GM12872 (cell line): Measurements from ENCODE around the gene DCAF8.

Experiments used
- TF ChIP-seq, protein P1 (sequence below): IDR thresholded peaks from 3 replicates; pipeline ENCODE4 v1.5.1; 2011; ENCODE audit warnings: low read depth, mild to moderate bottlenecking, low read length, moderate library complexity; ENCODE audit not compliant: insufficient read depth

The DCAF8 gene

GRCh38 chr1:160209321-160210046 lies 52.9 kb downstream of the DCAF8 start:
- TF ChIP-seq, protein P1, sequence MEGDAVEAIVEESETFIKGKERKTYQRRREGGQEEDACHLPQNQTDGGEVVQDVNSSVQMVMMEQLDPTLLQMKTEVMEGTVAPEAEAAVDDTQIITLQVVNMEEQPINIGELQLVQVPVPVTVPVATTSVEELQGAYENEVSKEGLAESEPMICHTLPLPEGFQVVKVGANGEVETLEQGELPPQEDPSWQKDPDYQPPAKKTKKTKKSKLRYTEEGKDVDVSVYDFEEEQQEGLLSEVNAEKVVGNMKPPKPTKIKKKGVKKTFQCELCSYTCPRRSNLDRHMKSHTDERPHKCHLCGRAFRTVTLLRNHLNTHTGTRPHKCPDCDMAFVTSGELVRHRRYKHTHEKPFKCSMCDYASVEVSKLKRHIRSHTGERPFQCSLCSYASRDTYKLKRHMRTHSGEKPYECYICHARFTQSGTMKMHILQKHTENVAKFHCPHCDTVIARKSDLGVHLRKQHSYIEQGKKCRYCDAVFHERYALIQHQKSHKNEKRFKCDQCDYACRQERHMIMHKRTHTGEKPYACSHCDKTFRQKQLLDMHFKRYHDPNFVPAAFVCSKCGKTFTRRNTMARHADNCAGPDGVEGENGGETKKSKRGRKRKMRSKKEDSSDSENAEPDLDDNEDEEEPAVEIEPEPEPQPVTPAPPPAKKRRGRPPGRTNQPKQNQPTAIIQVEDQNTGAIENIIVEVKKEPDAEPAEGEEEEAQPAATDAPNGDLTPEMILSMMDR: no peak

- TF ChIP-seq, protein P1: no peak
Measured at GRCh38 chr1:160208557-160209320, 53.6 kb downstream of the DCAF8 start.

GRCh38 chr1:160207771-160208556 lies 54.4 kb downstream of the DCAF8 start:
- TF ChIP-seq, protein P1: no peak

GRCh38 chr1:160207118-160207650 lies 55.2 kb downstream of the DCAF8 start:
- TF ChIP-seq, protein P1: no peak

DNA sequence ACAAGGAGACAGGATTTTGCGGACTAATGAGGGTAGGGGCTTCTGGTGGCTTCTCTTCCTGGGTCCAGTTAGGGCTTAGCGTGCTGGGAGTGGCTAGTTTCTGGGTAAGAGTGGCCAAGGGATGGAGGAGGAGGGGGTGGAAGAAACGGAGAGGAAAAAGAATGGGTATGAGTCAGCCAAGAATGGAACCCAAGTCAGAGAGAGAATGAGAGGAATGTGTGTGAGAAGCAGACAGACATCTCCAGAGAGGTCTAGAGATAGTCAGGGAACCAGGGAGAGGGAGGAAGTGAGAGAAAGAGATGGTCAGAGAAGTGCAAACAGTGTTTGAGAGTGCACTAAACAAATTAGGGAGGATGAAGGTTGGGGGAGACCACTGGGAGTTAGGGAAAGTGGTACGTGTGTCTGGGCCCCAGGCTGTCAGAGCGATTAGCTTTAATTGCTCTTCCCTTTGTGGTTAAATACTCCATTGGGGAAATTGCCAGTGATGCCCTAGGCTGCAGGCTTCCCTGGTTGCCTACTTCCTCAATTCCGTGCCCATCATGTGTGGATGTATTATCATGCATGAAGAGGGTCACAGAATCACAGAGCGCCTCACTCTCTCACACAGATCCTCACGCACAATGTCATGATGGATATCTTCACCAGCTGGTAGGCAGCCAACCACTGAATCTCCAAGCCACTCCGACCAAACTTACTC lies 55.8 kb downstream of the DCAF8 start:
- TF ChIP-seq, protein P1: no peak

GRCh38 chr1:160206036-160206389 lies 56.3 kb downstream of the DCAF8 start:
- TF ChIP-seq, protein P1: no peak
